HepG2 (cell line): ENCODE data around the gene SEMA4A. TPM values are rescaled to one million over a fixed set of nuclear protein-coding genes. Genes with fewer than 3 reads are reported as not detected.

ENCODE experiments used
- ATAC-seq: fragments of 200-7000 bp; cut with Tn5 transposase; 3 replicates; pipeline ENCODE4 v1.9.1; 2020; ENCODE audit warnings: mild to moderate bottlenecking, moderate library complexity
- BruUV-seq: library from RNA; stranded (reverse); fragments of 400-500 nt; replicated peaks from 2 replicates; lab custom pipeline; 2021; lab: Mats Ljungman, UMichigan
- CTCF ChIA-PET: fragments of 300-600 bp; formaldehyde crosslinking; extraction: SDS; loops from one replicate; lab custom pipeline; 2021; ENCODE audit warnings: low total read pairs, inconsistent platforms, low intra/inter-chr PET ratio; lab: Yijun Ruan, JAX
- POLR2A ChIA-PET: fragments of 350-600 bp; sonication (Branson Sonifier 250); formaldehyde crosslinking; loops from one replicate; lab custom pipeline; 2020; ENCODE audit warnings: antibody characterized with exemption, inconsistent platforms; lab: Yijun Ruan, JAX
- DNase-seq: peaks from one replicate; pipeline ENCODE4 v3.0.0-alpha.2; 2015; ENCODE audit warnings: low spot score
- FAIRE-seq: peaks from 3 replicates; lab custom pipeline; 2011; peaks lifted over from hg19 to GRCh38; lab: Jason Lieb, UNC
- H2AFZ ChIP-seq: one replicate; pipeline ENCODE4 v1.6.1; 2011; ENCODE audit warnings: low read length, inconsistent platforms
- H3K27ac ChIP-seq: fragments of 300-600 bp; 3 replicates; pipeline ENCODE4 v1.8.0; 2011; ENCODE audit warnings: mixed run types, mild to moderate bottlenecking, mixed read lengths, low read length, inconsistent platforms; ENCODE audit not compliant: insufficient read depth; ENCODE audit errors: extremely low read length
- H3K27me3 ChIP-seq, 2 experiments: fragments of 200-600 bp in 1 of 2; 2 replicates in 1 of 2; 3 replicates in 1 of 2; pipeline versions ENCODE4 v1.6.0 to v1.8.0; 2011; ENCODE audit warnings: low read length in 2 of 2, mild to moderate bottlenecking in 2 of 2, moderate library complexity in 2 of 2, inconsistent platforms in 1 of 2; ENCODE audit not compliant: insufficient read depth in 2 of 2, control insufficient read depth in 1 of 2
- H3K36me3 ChIP-seq, 2 experiments: fragments of 200-600 bp in 1 of 2; replicated peaks in 1 of 2; 2 replicates in 1 of 2; 3 replicates in 1 of 2; pipeline versions ENCODE4 v1.5.1 to v1.8.0; 2011; ENCODE audit warnings: low read length in 2 of 2, inconsistent platforms in 1 of 2; ENCODE audit not compliant: insufficient read depth in 2 of 2, control insufficient read depth in 1 of 2
- H3K4me1 ChIP-seq: 2 replicates; pipeline ENCODE4 v1.5.1; 2012; ENCODE audit warnings: low read length, inconsistent platforms; ENCODE audit not compliant: insufficient read depth
- H3K4me2 ChIP-seq: 2 replicates; pipeline ENCODE4 v1.6.0; 2011; ENCODE audit warnings: low read depth, low read length, inconsistent platforms
- H3K4me3 ChIP-seq, 3 experiments: fragments of 200-600 bp in 1 of 3; sonication (generic), shearing (Covaris generic) in 1 of 3; replicated peaks in 1 of 3; 2 replicates each; pipeline ENCODE4 v1.5.1; 2011 to 2016; ENCODE audit warnings: low read length in 3 of 3, inconsistent platforms in 2 of 3, low read depth in 2 of 3, mild to moderate bottlenecking in 2 of 3, control low read depth in 1 of 3, mixed read lengths in 1 of 3; ENCODE audit not compliant: insufficient read depth in 1 of 3
- H3K79me2 ChIP-seq: one replicate; pipeline ENCODE4 v1.6.1; 2011; ENCODE audit warnings: low read length, inconsistent platforms; ENCODE audit not compliant: insufficient read depth
- H3K9ac ChIP-seq: 2 replicates; pipeline ENCODE4 v1.6.0; 2011; ENCODE audit warnings: mild to moderate bottlenecking, low read depth, low read length, inconsistent platforms; ENCODE audit not compliant: insufficient read depth
- H3K9me3 ChIP-seq: 2 replicates; pipeline ENCODE4 v1.5.1; 2012; ENCODE audit warnings: mild to moderate bottlenecking, low read length
- H4K20me1 ChIP-seq: 2 replicates; pipeline ENCODE4 v1.6.0; 2011; ENCODE audit warnings: inconsistent platforms, mild to moderate bottlenecking, low read length, moderate library complexity; ENCODE audit not compliant: insufficient read depth
- CEBPB ChIP-seq: IDR thresholded peaks from 2 replicates; pipeline ENCODE4 v1.6.1; 2011; ENCODE audit warnings: low read depth, low read length, improper control_type of control experiment, borderline replicate concordance
- EHMT2 ChIP-seq: fragments of 200-600 bp; sonication (generic); IDR thresholded peaks from 2 replicates; pipeline ENCODE4 v1.7.0; 2017; ENCODE audit warnings: antibody characterized with exemption, low read depth, low read length, borderline replicate concordance
- ETV5 ChIP-seq: IDR thresholded peaks from 2 replicates; pipeline ENCODE4 v1.6.1; 2018; ENCODE audit warnings: missing biosample characterization, missing genetic modification reagents, inconsistent platforms, borderline replicate concordance
- HOXA3 ChIP-seq: sonication (generic); formaldehyde crosslinking; IDR thresholded peaks from 2 replicates; pipeline ENCODE4 v1.5.0; 2020; ENCODE audit warnings: missing genetic modification reagents
- RFXANK ChIP-seq: IDR thresholded peaks from 2 replicates; pipeline ENCODE4 v1.6.1; 2016
- TEAD2 ChIP-seq: sonication (generic); formaldehyde crosslinking; IDR thresholded peaks from 2 replicates; pipeline ENCODE4 v1.9.0; 2021; ENCODE audit warnings: missing genetic modification reagents
- TOPORS ChIP-seq: sonication (generic); formaldehyde crosslinking; IDR thresholded peaks from 2 replicates; pipeline ENCODE4 v1.8.0; 2023; ENCODE audit warnings: mild to moderate bottlenecking, missing genetic modification reagents
- TRIM24 ChIP-seq: sonication (generic); formaldehyde crosslinking; IDR thresholded peaks from 2 replicates; pipeline ENCODE4 v1.8.0; 2022; ENCODE audit warnings: mild to moderate bottlenecking, missing genetic modification reagents
- ZNF20 ChIP-seq: sonication (generic); formaldehyde crosslinking; IDR thresholded peaks from 2 replicates; pipeline ENCODE4 v1.4.0; 2020; ENCODE audit warnings: mild to moderate bottlenecking, moderate library complexity, missing genetic modification reagents
- ZNF652 ChIP-seq: IDR thresholded peaks from 2 replicates; pipeline ENCODE4 v1.6.1; 2016; ENCODE audit warnings: low read depth, borderline replicate concordance
- ZNF879 ChIP-seq: sonication (generic); formaldehyde crosslinking; IDR thresholded peaks from 2 replicates; pipeline ENCODE4 v1.8.1; 2023; ENCODE audit warnings: missing genetic modification reagents
- WGBS: methylation state at CpG from one replicate; pipeline ENCODE4 v1.1.6; 2017; ENCODE audit warnings: low lambda C conversion rate; 5-methylcytosine and 5-hydroxymethylcytosine counted together
- in situ Hi-C: cut with HindIII; loops from 2 replicates; pipeline ENCODE4 v1.10.0; 2017; ENCODE audit warnings: low pct_unique_long_range_greater_than_20kb; ENCODE audit not compliant: extremely low pct_ligation_motif_present
- intact Hi-C: fragments of 100-400 bp; cut with micrococcal nuclease; formaldehyde crosslinking; loops from one replicate; pipeline ENCODE4 v1.10.0; 2022; ENCODE audit not compliant: unreplicated experiment
- polyA plus RNA-seq, 8 experiments: library from polyadenylated mRNA; depleted of rRNA in 3 of 8; stranded (reverse) in 7 of 8; unstranded in 1 of 8; fragments of >200 nt; fragmentation: Illumina TruSeq in 4 of 8; extraction: Trizol in 4 of 8; gene quantifications; 2 replicates each; pipeline versions ENCODE4 v1.2.1 to v1.2.3, GENCODE V29; 2011 to 2016; ENCODE audit warnings: low read depth in 4 of 8, missing spikeins in 1 of 8, mixed read lengths in 1 of 8; ENCODE audit not compliant: insufficient read depth in 1 of 8
- total RNA-seq, 5 experiments: library from RNA; depleted of rRNA; stranded (reverse); fragments of >200 nt; fragmentation: Illumina TruSeq; extraction: Trizol; gene quantifications; 2 replicates each; pipeline ENCODE4 v1.2.3, GENCODE V29; 2016; ENCODE audit warnings: low read depth in 1 of 5
- TF ChIP-seq, protein P1 (sequence below): IDR thresholded peaks from 2 replicates; pipeline ENCODE4 v1.6.1; 2016; ENCODE audit warnings: mild to moderate bottlenecking
- TF ChIP-seq, protein P2 (sequence below): IDR thresholded peaks from 2 replicates; pipeline ENCODE4 v1.6.1; 2012; ENCODE audit warnings: inconsistent platforms
- TF ChIP-seq, protein P3 (sequence below): sonication (generic); formaldehyde crosslinking; IDR thresholded peaks from 2 replicates; pipeline ENCODE4 v1.5.1; 2020; ENCODE audit warnings: mild to moderate bottlenecking, missing genetic modification reagents, moderate library complexity

Gene SEMA4A
- total and polyA plus RNA-seq, 2 of the 13 experiments (the other 11 are each of a cell fraction or from before 2014, with no cell fraction given) = 0.09 to 0.20 TPM

DNA sequence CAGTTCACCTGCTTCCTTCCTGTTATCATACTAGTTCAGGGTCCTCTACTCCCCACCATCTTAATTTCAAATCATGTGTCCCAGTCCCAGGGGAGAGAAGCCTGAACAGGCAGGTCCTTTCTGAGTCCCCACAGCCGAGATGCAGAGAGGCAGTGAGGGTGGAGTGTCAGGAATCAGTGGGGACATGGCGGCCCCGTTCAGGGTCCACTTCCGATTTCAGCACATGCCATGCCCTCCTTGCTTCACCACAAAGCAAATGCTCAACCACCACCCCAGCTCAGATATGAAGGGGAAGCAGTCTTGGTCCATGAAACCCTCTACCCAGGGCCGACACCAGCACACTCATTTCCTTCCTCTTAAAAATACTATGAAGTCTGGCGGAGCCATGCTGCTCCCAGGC lies 5.2 kb upstream of the SEMA4A start:
- no peak for TF ChIP-seq TRIM24 (CRISPR knock-in tag)
- TF ChIP-seq, protein P1, sequence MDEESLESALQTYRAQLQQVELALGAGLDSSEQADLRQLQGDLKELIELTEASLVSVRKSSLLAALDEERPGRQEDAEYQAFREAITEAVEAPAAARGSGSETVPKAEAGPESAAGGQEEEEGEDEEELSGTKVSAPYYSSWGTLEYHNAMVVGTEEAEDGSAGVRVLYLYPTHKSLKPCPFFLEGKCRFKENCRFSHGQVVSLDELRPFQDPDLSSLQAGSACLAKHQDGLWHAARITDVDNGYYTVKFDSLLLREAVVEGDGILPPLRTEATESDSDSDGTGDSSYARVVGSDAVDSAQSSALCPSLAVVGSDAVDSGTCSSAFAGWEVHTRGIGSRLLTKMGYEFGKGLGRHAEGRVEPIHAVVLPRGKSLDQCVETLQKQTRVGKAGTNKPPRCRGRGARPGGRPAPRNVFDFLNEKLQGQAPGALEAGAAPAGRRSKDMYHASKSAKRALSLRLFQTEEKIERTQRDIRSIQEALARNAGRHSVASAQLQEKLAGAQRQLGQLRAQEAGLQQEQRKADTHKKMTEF (CRISPR knock-in tag) = no peak
- TF ChIP-seq EHMT2 = no peak
- TF ChIP-seq, protein P2, sequence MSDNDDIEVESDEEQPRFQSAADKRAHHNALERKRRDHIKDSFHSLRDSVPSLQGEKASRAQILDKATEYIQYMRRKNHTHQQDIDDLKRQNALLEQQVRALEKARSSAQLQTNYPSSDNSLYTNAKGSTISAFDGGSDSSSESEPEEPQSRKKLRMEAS = 0 out of 2 replicates have a peak, but pooled peaks have one; percentile 29
- TF ChIP-seq TEAD2 = no peak
- TF ChIP-seq RFXANK (CRISPR knock-in tag) = no peak
- TF ChIP-seq, protein P3, sequence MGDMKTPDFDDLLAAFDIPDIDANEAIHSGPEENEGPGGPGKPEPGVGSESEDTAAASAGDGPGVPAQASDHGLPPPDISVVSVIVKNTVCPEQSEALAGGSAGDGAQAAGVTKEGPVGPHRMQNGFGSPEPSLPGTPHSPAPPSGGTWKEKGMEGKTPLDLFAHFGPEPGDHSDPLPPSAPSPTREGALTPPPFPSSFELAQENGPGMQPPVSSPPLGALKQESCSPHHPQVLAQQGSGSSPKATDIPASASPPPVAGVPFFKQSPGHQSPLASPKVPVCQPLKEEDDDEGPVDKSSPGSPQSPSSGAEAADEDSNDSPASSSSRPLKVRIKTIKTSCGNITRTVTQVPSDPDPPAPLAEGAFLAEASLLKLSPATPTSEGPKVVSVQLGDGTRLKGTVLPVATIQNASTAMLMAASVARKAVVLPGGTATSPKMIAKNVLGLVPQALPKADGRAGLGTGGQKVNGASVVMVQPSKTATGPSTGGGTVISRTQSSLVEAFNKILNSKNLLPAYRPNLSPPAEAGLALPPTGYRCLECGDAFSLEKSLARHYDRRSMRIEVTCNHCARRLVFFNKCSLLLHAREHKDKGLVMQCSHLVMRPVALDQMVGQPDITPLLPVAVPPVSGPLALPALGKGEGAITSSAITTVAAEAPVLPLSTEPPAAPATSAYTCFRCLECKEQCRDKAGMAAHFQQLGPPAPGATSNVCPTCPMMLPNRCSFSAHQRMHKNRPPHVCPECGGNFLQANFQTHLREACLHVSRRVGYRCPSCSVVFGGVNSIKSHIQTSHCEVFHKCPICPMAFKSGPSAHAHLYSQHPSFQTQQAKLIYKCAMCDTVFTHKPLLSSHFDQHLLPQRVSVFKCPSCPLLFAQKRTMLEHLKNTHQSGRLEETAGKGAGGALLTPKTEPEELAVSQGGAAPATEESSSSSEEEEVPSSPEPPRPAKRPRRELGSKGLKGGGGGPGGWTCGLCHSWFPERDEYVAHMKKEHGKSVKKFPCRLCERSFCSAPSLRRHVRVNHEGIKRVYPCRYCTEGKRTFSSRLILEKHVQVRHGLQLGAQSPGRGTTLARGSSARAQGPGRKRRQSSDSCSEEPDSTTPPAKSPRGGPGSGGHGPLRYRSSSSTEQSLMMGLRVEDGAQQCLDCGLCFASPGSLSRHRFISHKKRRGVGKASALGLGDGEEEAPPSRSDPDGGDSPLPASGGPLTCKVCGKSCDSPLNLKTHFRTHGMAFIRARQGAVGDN (CRISPR knock-in tag) = peak; percentile 24; the same call in 1 of the 2 replicates
- TF ChIP-seq ZNF20 (CRISPR knock-in tag) = no peak
- TF ChIP-seq ZNF879 = no peak
- TF ChIP-seq CEBPB = 0 out of 2 replicates have a peak, but pooled peaks have one; percentile 0
- TF ChIP-seq ZNF652 (CRISPR knock-in tag) = no peak
- TF ChIP-seq ETV5 (CRISPR knock-in tag) = 0 out of 2 replicates have a peak, but pooled peaks have one; percentile 26
- TF ChIP-seq HOXA3 (CRISPR knock-in tag) = peak; percentile 17; the same call in 1 of the 2 replicates
- no peak for TF ChIP-seq TOPORS (CRISPR knock-in tag)
- H3K36me3 ChIP-seq = no peaks in the 10 kb centered on the region
- DNase-seq (no peak), FAIRE-seq (no peak), ATAC-seq (no peak)
- peak overlapping the region; percentile 3 for H2AFZ ChIP-seq
- H3K9me3 ChIP-seq = no peaks in the 10 kb centered on the region
- H3K4me2 ChIP-seq = peak overlapping the region; percentile 15
- H3K27me3 ChIP-seq = no peaks in the 10 kb centered on the region; a peak in 1 of 5 replicates
- H3K4me3 ChIP-seq = no peak overlapping the region
- ChIA-PET CTCF (no interaction called here), POLR2A (interaction anchor here (3.8 to 3.9 kb wide), 2 partner anchors 65 to 77 kb away, joined by 37 to 38 read pairs; partner anchors contain the start of gene PMF1)
- intact Hi-C loops (loop anchor here (5.0 kb wide), 1 partner anchor 34 kb away; no protein-coding TSS in a partner anchor), in situ Hi-C loops (no loop called here)
- 72% methylated on average over 6 of the region's 6 CpGs for WGBS
- H3K27ac ChIP-seq = no peak overlapping the region
- no peaks in the 10 kb centered on the region for H3K79me2 ChIP-seq
- peaks cover 66% of the 10 kb centered on the region for H3K4me1 ChIP-seq
- H4K20me1 ChIP-seq = no peaks in the 10 kb centered on the region
- BruUV-seq = no TSS peak
- H3K9ac ChIP-seq = no peak overlapping the region
